ENCODE data around the gene UNC45B. TPM values are rescaled to one million over a fixed set of nuclear protein-coding genes. Genes with fewer than 3 reads are reported as not detected.

UNC45B gene
- total RNA-seq: not detected

- H3K4me1 ChIP-seq: peaks cover 0 to 2% (median 0%) of the 10 kb centered on the region in 3 donors
- intact Hi-C loops (cut with DNase I): loop anchor here (10.0 kb wide), 1 partner anchor 67 kb away; no protein-coding TSS in a partner anchor
- H3K27me3 ChIP-seq: no peaks in the 10 kb centered on the region
- TF ChIP-seq POLR2A (IDR thresholded peaks at IDR 0.05): no peak
- TF ChIP-seq CTCF (IDR thresholded peaks at IDR 0.05): no peak
- H3K36me3 ChIP-seq: no peaks in the 10 kb centered on the region
- WGBS, 2 donors: 73 to 100% methylated on average over 2 to 3 of the region's 4 CpGs
- H3K9me3 ChIP-seq: no peaks in the 10 kb centered on the region
- no peak within 1 kb of the TSS for H3K4me3 ChIP-seq
- no peak for DNase-seq
- H3K27ac ChIP-seq: no peak within 1 kb of the TSS
These were observed at the start of gene UNC45B for GRCh38 chr17:35147375-35147905. Gene UNC45B, plus strand, starts transcription at chr17:35147817. Its CDS starts 447 bp downstream, at chr17:35148264.

- no peak for TF ChIP-seq POLR2A (IDR thresholded peaks at IDR 0.05)
- TF ChIP-seq CTCF (IDR thresholded peaks at IDR 0.05): no peak
- H3K27ac ChIP-seq: no peak overlapping the region
- no peaks in the 10 kb centered on the region for H3K9me3 ChIP-seq
- H3K4me1 ChIP-seq: no peaks in the 10 kb centered on the region
- H3K36me3 ChIP-seq: peaks cover 9 to 66% (median 15%) of the 10 kb centered on the region in 3 donors
- WGBS, 2 donors: 87 to 95% methylated on average over 2 to 3 of the region's 3 CpGs
- intact Hi-C loops (cut with DNase I): no loop called here
- no peak for DNase-seq
- no peaks in the 10 kb centered on the region for H3K27me3 ChIP-seq
- H3K4me3 ChIP-seq: no peak overlapping the region
These were observed 47.7 kb upstream of the UNC45B start for GRCh38 chr17:35099908-35100307.

GRCh38 chr17:35101036-35101435, 46.6 kb upstream of the UNC45B start:
- WGBS, 2 donors: 93 to 100% methylated on average over 2 to 10 of the region's 14 CpGs
- DNase-seq: no peak
- Histone ChIP-seq H3K4me1 (no peaks in the 10 kb centered on the region), H3K4me3 (no peak overlapping the region), H3K9me3 (no peaks in the 10 kb centered on the region), H3K27ac (no peak overlapping the region), H3K36me3 (peaks cover 9 to 77% (median 15%) of the 10 kb centered on the region in 3 donors), H3K27me3 (no peaks in the 10 kb centered on the region)
- intact Hi-C loops (cut with DNase I): no loop called here
- TF ChIP-seq POLR2A (IDR thresholded peaks at IDR 0.05): no peak

GRCh38 chr17:35101725-35102124, 45.9 kb upstream of the UNC45B start:
- H3K36me3 ChIP-seq: peaks cover 9 to 84% (median 15%) of the 10 kb centered on the region in 3 donors
- 89 to 90% methylated on average over 2 of the region's 2 CpGs for WGBS, 2 donors
- intact Hi-C loops (cut with DNase I): no loop called here
- H3K4me3 ChIP-seq: no peak overlapping the region
- no peak for TF ChIP-seq CTCF (IDR thresholded peaks at IDR 0.05)
- TF ChIP-seq POLR2A (IDR thresholded peaks at IDR 0.05): no peak
- H3K27me3 ChIP-seq: no peaks in the 10 kb centered on the region
- H3K4me1 ChIP-seq: no peaks in the 10 kb centered on the region
- H3K27ac ChIP-seq: no peak overlapping the region
- DNase-seq: no peak
- no peaks in the 10 kb centered on the region for H3K9me3 ChIP-seq

GRCh38 chr17:35103271-35103670, 44.3 kb upstream of the UNC45B start:
- TF ChIP-seq CTCF (IDR thresholded peaks at IDR 0.05) (no peak), POLR2A (IDR thresholded peaks at IDR 0.05) (no peak)
- H3K27ac ChIP-seq: no peak overlapping the region
- H3K4me1 ChIP-seq: no peaks in the 10 kb centered on the region
- intact Hi-C loops (cut with DNase I): no loop called here
- no peaks in the 10 kb centered on the region for H3K9me3 ChIP-seq
- no peak overlapping the region for H3K4me3 ChIP-seq
- peaks cover 9 to 79% (median 15%) of the 10 kb centered on the region in 3 donors for H3K36me3 ChIP-seq
- no peaks in the 10 kb centered on the region for H3K27me3 ChIP-seq
- 94 to 97% methylated on average over 5 of the region's 5 CpGs for WGBS, 2 donors
- no peak for DNase-seq

Measured in esophagus squamous epithelium (tissue), 5 donors.